Nephron progenitor cell (in vitro differentiated cells): Measurements from ENCODE around the gene JARID2.

Experiments
- DNase-seq: peaks from one replicate; pipeline ENCODE4 v3.0.0; 2021
- H3K27ac Mint-ChIP-seq: 2 replicates; pipeline ENCODE4 v1.8.0; 2021; ENCODE audit warnings: mild to moderate bottlenecking, moderate library complexity, mixed read lengths
- H3K27me3 Mint-ChIP-seq: 2 replicates; pipeline ENCODE4 v1.8.0; 2021; ENCODE audit warnings: mild to moderate bottlenecking, low read depth, mixed read lengths; ENCODE audit not compliant: poor library complexity
- H3K36me3 Mint-ChIP-seq: 2 replicates; pipeline ENCODE4 v1.8.0; 2021; ENCODE audit warnings: low read depth, mixed read lengths
- H3K4me1 Mint-ChIP-seq: 2 replicates; pipeline ENCODE4 v1.8.0; 2021; ENCODE audit warnings: mixed read lengths
- H3K4me3 Mint-ChIP-seq: 2 replicates; pipeline ENCODE4 v1.8.0; 2021; ENCODE audit warnings: mild to moderate bottlenecking, moderate library complexity, mixed read lengths
- H3K9me3 Mint-ChIP-seq: 2 replicates; pipeline ENCODE4 v1.8.0; 2021; ENCODE audit warnings: mild to moderate bottlenecking, moderate library complexity, mixed read lengths
- CTCF ChIP-seq: fragments of 200-600 bp; sonication (generic); IDR thresholded peaks from 2 replicates; pipeline ENCODE4 v1.5.0; 2021; ENCODE audit warnings: antibody characterized with exemption

The JARID2 gene

DNA sequence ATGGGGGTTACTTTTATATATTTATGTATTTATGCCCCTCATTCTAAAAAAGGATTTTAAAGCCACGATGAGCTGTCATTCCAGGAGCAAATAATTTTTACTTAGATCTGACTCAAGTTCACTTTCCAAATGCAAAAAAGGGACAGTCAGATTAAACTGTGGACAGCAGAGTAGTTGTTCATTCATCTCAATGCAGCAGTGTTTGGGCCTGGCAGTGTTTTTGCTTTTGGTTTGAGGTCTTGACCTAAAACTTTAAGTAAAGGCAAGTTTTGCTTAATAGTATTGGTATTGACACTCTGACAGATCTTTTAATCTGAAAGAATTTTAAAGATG, 13.9 kb downstream of the JARID2 start:
- Mint-ChIP-seq H3K36me3 (peaks cover 22% of the 10 kb centered on the region), H3K4me1 (peaks cover 94% of the 10 kb centered on the region), H3K27ac (no peak overlapping the region), H3K27me3 (no peaks in the 10 kb centered on the region), H3K9me3 (peaks cover 4% of the 10 kb centered on the region), H3K4me3 (peak overlapping the region; percentile 4)
- TF ChIP-seq CTCF, result no peak
- DNase-seq, result no peak

DNA sequence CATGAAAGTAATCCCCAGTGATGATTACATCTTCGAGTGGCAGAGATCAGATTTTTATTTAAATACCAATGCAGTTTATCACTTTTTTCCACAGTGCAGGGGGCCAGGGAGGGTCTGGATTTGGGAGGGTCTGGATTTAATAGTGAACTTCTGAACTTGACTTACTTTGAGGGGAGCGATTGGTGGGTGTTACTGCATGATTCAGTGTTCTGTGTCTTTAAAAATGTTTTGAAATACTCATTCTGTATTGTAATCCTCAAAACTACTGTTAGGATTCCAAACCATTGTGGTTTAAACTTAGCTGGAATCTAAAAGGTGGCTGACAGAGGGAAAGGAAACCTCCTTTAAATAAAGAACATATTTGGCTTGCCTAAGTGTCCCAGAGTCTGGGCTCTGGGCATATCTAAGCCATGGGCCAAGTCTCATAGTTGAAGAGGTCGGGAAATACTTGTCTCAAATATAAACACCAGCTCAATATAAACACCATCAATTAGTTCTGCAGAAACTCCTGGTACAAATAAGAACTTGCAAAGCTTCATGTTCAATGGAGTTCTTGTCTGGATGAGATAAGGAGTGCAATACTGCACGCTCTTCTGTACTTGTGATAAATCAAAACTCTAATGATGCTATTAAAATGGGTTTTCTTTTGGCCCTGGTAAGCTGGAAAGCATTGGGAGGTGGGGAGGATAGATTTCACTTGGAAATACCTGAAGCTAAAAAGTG, 14.4 kb downstream of the JARID2 start:
- H3K4me1 Mint-ChIP-seq, result peaks cover 94% of the 10 kb centered on the region
- H3K27me3 Mint-ChIP-seq, result no peaks in the 10 kb centered on the region

GRCh38 chr6:15263780-15264374, 18.0 kb downstream of the JARID2 start:
- DNase-seq, result no peak
- no peak overlapping the region for H3K27ac Mint-ChIP-seq
- TF ChIP-seq CTCF, result no peak
- peaks cover 14% of the 10 kb centered on the region for H3K36me3 Mint-ChIP-seq
- H3K27me3 Mint-ChIP-seq, result no peaks in the 10 kb centered on the region
- H3K9me3 Mint-ChIP-seq, result peaks cover 4% of the 10 kb centered on the region
- peaks cover 95% of the 10 kb centered on the region for H3K4me1 Mint-ChIP-seq
- no peak overlapping the region for H3K4me3 Mint-ChIP-seq

More for the DNA sequence above, 14.4 kb downstream of the JARID2 start:
- no peak for DNase-seq
- no peak for TF ChIP-seq CTCF
- Mint-ChIP-seq H3K36me3 (peaks cover 22% of the 10 kb centered on the region), H3K27ac (peak overlapping the region; percentile 8), H3K9me3 (peaks cover 4% of the 10 kb centered on the region), H3K4me3 (peak overlapping the region; percentile 4)

DNA sequence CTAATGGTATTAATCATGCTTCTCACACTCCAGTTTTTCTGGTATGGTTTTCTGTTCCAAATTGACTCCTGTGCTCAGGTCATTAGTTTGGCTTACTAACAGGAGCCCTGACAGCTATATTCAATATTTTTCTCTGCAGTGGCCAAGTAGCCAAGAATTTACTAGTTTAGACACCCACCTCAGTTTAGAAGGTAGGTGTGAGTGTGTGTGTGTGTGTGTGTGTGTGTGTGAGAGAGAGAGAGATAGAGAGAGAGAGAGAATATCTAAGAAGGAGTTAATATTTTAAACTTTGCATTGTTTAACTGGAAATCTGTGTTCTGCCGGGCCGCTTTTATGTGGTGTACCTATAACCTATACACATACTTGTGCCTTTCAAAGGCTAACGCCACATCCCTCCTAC, 18.5 kb downstream of the JARID2 start:
- peak overlapping the region; percentile 62 for H3K27ac Mint-ChIP-seq
- peak overlapping the region; percentile 26 for H3K4me3 Mint-ChIP-seq

GRCh38 chr6:15264902-15265761, 19.3 kb downstream of the JARID2 start:
- peak overlapping the region; percentile 36 for H3K4me3 Mint-ChIP-seq
- peaks cover 95% of the 10 kb centered on the region for H3K4me1 Mint-ChIP-seq
- H3K27me3 Mint-ChIP-seq, result no peaks in the 10 kb centered on the region
- no peak for TF ChIP-seq CTCF
- peaks cover 14% of the 10 kb centered on the region for H3K36me3 Mint-ChIP-seq
- H3K9me3 Mint-ChIP-seq, result peaks cover 4% of the 10 kb centered on the region
- DNase-seq, result peak; percentile 20
- peak overlapping the region; percentile 28 for H3K27ac Mint-ChIP-seq

More for the DNA sequence above, 18.5 kb downstream of the JARID2 start:
- no peak for TF ChIP-seq CTCF
- no peak for DNase-seq
- H3K9me3 Mint-ChIP-seq, result peaks cover 4% of the 10 kb centered on the region
- peaks cover 95% of the 10 kb centered on the region for H3K4me1 Mint-ChIP-seq
- H3K36me3 Mint-ChIP-seq, result peaks cover 14% of the 10 kb centered on the region
- H3K27me3 Mint-ChIP-seq, result no peaks in the 10 kb centered on the region
